Choroid plexus epithelial cell (primary cell): Measurements from ENCODE around the gene TRIM46.
"Not testable (repeated sequence)": the region's sequence is repeated elsewhere in the genome, so short reads cannot be mapped to it uniquely, and the experiment has no call there.

Experiments used
- DNase-seq: peaks from one replicate; pipeline ENCODE4 v3.0.0-alpha.2; 2010; ENCODE audit warnings: low read depth
- H3K4me3 ChIP-seq: 2 replicates; pipeline ENCODE4 v1.5.1; 2011; ENCODE audit warnings: low read depth, mild to moderate bottlenecking, control low read depth, low read length, moderate library complexity
- TF ChIP-seq, protein P1 (sequence below): conservative IDR thresholded peaks from 2 replicates; pipeline ENCODE4 v1.5.1; 2011; ENCODE audit warnings: low read depth, mild to moderate bottlenecking, control low read depth, inconsistent platforms, low read length, moderate library complexity

The TRIM46 gene

DNA sequence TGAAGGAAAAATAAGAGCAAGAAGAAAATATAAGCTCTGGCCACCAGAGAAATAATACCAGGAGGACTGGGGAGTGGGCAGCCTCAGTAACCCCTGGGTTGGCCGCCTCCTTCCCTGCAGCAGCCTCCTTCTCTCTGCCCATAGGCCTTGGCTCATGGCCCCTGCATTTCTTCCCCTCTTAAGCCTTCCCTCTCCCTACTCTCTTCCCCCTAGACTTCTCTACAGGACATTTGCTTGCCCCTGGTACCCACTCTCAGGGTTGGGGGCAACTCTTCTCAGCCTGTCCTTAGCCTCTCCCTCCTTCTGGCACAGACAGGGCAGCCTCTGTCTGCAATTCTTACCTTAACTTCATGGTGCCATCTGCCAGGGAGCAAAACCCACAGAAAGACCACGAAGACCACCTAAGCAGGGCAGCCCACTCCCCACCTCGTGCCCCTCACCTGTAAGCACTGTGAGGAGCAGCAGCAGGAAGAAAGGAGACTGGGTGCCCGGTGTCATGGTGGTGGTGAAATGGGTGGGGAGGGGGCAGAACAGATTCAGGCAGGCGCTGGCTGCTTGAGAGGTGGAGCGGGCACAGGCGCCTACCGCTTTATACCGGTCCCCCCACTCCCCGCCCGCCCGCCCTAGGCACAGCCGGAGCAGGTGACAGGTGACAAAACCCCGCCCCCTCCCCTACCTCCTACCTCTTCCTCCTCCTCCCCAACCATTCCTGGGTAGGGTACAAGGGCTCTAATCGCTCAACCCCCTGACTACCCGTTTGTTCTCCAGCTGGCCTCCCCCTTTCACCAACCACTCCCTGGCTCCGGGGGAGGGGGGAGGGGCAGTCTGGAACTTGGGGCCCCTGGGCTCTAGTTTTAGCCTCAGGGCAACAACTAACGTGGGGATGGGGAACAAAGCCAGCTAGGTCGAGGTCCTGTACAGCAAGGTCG, 19.0 kb downstream of the TRIM46 start:
- no peak for DNase-seq
- peak overlapping the region; percentile 70 for H3K4me3 ChIP-seq
- TF ChIP-seq, protein P1, sequence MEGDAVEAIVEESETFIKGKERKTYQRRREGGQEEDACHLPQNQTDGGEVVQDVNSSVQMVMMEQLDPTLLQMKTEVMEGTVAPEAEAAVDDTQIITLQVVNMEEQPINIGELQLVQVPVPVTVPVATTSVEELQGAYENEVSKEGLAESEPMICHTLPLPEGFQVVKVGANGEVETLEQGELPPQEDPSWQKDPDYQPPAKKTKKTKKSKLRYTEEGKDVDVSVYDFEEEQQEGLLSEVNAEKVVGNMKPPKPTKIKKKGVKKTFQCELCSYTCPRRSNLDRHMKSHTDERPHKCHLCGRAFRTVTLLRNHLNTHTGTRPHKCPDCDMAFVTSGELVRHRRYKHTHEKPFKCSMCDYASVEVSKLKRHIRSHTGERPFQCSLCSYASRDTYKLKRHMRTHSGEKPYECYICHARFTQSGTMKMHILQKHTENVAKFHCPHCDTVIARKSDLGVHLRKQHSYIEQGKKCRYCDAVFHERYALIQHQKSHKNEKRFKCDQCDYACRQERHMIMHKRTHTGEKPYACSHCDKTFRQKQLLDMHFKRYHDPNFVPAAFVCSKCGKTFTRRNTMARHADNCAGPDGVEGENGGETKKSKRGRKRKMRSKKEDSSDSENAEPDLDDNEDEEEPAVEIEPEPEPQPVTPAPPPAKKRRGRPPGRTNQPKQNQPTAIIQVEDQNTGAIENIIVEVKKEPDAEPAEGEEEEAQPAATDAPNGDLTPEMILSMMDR, result no peak

DNA sequence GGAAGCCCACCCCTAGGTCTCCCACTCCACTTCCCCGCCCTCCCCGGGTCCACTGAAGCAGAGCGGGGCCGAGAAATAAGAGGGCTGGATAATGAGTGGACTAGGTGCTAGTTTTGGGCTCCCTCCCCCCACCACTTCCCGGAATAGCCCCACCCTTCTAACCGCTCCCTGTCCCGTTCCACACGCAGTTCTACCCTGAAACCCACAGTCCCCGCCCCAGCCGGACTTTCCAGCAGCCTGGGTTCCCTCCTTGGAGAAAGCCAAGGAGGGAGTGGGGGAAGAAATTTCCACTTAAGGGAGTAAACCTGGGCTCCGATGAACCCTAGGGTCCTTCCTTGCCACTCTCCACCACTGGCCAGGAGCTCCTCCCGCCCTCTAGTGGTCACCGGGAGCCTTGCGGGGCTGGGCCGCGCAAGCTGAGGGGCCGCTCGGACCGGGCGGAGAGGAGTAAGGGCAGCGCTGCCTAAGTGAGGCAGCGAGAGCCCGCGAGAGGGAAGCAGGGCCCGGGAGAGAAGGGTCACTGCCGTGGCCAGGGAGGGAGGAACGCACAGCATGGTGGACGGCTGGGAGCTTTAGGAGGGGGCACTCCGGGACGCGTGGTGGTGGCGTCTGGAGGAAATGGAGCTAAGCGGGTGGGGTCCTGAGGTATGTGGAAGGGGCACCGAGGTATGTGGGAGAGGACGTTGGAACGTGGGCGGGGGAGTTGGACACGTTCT, 19.8 kb downstream of the TRIM46 start:
- TF ChIP-seq, protein P1, result peak; percentile 95
- DNase-seq, result peak; percentile 91
- H3K4me3 ChIP-seq, result peak overlapping the region; percentile 70

DNA sequence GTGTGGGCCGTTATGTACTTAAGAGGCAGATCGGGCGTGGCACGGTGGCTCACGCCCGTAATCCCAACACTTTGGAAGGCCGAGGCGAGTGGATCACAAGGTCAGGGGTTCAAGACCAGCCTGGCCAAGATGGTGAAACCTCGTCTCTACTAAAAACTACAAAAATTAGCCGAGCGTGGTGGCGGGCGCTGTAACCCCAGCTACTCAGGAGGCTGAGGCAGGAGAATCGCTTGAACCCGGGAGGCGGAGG, 20.3 kb downstream of the TRIM46 start:
- DNase-seq, result not testable (repeated sequence)
- H3K4me3 ChIP-seq, result peak overlapping the region; percentile 70

DNA sequence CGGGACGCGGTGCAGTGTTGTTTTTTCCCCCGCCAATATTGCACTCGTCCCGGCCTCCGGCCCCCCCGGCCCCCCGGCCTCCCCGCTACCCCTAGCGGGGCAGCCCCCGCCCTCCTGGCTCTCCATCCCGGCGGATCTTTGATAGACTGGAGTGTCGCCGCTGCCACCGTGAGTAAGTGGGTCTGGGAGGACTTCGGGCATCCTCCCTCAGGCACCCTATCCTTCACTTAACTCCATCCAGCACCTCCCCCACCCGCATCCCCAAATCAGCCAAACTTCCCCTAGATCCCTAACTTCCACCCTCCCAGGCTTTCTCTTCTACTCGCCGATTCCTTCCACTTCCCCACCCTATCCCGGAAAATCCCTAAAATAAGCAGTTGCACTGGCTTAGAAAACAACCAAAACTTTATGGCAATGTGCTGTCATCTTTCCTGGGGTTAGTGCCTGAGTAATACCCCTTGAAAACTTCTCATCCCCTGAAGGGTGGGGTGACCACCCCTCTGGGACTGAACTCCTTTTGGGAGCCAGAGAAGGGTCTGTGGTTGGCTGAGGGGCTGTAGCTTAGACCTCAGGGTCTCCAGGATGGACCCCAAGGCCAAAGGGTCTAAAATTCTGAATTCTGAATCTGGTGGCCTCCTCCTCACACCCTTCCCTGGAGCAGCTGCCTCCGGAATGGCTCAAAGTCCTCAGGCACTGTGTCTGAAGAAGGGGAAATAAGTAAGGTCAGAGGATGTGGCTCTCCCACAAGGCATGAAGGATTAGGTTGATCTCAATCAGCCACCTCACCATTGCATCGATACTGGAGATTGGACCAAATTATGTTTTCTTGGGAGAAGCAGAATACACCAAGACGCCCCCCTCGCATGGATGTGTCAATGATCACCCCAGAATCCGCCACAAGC, 21.8 kb downstream of the TRIM46 start:
- no peak for DNase-seq
- H3K4me3 ChIP-seq, result peak overlapping the region; percentile 70
- TF ChIP-seq, protein P1, result no peak

DNA sequence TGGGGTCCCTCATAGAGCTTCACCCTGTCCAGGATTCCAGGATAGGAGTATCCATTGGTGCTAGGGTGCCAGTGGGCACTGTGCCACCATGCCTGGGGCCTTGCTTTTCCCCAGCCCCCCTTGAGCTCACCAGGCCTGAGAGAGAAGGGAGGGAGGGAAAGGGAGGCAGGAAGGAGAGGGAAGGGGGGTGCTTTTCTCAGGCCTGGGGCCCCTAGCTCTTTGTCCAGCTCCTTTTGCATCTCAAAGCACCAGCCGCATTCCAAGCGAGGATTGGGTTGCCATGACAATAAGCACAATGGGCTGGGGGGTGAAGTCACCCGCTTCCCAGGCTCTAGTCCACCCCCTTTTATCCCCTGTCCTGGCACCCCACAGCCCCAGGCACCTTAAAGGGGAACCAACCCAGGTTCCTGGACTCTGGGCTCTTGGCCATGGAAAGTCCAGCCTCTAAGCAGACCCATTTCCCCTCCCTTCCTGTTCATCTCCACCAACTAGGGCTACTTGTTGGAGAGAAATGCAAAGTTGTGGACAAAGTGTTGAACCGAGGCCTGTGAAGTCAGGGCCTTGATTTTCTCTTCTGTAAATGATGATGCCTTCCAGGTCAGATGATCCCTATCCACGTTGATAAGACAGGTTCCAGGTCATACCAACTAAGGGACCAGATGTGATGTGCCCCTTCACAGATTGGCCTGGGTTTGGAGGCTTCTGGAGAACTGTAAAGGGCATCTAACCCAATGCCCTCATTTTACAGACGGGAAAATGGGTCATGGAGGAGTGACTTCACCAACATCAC, 22.6 kb downstream of the TRIM46 start:
- no peak overlapping the region for H3K4me3 ChIP-seq

DNA sequence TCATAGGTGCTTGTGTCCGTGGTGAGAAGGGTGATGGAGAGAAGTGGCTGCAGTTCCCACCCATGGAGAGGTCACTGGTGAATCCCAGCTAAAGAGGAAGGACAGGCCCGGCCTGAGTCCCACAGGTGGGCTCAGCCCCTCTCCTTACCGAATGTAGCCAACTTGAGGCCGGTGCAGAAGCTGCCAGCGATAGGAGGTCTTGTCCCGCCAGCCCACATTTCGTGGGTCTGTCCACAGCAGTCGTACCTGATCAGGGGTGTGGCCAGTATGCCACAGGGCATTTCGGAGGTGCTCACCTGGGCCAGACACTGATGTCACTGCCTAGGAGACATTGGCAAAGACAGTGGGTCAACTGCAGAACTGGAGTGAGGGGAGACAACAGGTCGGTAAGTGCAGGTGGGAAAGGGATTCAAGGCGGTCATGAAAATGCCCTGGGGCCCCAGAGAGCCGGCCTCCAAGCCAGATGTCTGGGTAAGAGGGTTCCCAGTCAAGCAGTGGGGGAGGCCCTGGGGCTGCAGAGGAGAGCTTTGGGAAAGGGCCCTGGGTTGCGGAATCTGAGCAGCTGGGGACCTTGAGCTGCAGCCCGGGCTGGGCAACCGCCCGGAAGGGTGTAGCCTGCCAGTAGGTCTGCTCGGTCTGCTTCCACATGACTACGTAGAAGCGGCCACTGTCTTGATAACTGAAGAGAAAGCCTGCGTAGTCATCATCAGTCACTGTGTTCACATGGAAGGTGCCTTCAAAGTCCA, 23.4 kb downstream of the TRIM46 start:
- TF ChIP-seq, protein P1, result no peak
- no peak overlapping the region for H3K4me3 ChIP-seq
- DNase-seq, result no peak

More for the DNA sequence above, 22.6 kb downstream of the TRIM46 start:
- DNase-seq, result no peak
- TF ChIP-seq, protein P1, result no peak
